ENCODE measurements around the gene IGFLR1.

IGFLR1 gene

DNA sequence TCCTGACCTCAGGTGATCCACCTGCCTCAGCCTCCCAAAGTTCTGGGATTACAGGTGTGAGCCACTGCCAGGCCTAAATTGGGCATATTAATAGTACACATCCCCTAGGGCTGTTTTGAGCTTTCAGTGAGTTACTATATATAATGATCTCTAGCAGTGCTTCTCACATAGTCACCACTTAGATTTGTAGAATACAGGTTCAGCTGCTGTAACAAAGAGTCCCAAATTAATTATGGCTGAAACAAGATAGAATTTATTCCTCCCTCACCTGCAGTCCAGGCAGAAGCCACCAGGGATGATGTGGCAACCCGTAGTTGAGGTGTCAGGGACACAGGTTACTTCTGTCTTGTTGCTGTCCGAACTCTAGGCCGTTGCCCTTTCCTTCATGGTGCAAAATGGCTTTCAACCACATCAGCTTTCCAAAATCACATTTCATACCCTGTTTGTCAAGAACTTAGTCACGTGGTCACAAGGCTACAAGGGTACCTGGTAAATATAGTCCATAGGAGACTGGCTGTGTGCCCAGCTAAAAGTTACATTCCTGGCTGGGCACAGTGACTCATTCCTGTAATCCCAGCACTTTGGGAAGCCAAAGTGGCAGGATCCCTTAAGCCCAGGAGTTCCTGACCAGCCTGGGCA is 18.6 kb upstream of the IGFLR1 start:
- Histone ChIP-seq H3K4me3 (no peak overlapping the region), H4K20me1 (peaks cover 0 to 24% (median 0%) of the 10 kb centered on the region in 11 experiments; a peak in 7 of 22 replicates), H3K9ac (no peak overlapping the region), H3K4me1 (peaks cover 25 to 41% (median 30%) of the 10 kb centered on the region in 10 experiments), H3K4me2 (no peak overlapping the region), H3K9me3 (replicated peaks in 1 of 11) (no peaks in the 10 kb centered on the region), H3K27me3 (peaks cover 0 to 5% (median 3%) of the 10 kb centered on the region in 11 experiments; a peak in 8 of 22 replicates), H3K27ac (no peak overlapping the region), H3K36me3 (peaks cover 42 to 69% (median 54%) of the 10 kb centered on the region in 11 experiments)
- TF ChIP-seq Cebpa-rat (IDR thresholded peaks at IDR 0.05): no peak

DNA sequence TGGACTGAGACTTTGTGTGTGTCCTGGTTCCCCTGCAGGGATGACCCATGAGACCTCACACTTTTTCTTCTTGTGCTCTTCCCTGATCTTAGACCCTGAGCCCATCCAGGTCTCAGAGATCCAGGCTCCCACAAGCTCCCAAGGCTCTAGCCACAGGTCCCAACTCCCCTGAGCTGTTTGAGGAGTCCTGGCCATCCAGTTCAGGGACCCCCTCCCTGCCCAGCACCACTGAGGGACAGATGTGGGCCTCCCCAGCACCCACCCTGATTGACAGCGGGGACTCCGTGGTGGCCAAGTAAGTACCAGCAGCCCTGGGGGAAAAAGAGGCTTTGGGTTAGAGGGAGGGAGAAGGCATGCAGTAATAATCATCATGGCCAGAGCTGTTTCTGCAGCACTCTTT is 17.4 kb upstream of the IGFLR1 start:
- Histone ChIP-seq H3K9me3 (replicated peaks in 1 of 11) (no peaks in the 10 kb centered on the region), H3K4me1 (peaks cover 25 to 42% (median 30%) of the 10 kb centered on the region in 10 experiments), H3K27ac (0 out of 22 replicates have a peak overlapping the region, but pooled peaks of 3 of the 11 experiments have one; percentile 3 to 25 (median 6)), H3K4me2 (peak overlapping the region; percentile 86 to 98 (median 91); a peak in 21 of 22 replicates), H3K27me3 (peaks cover 0 to 14% (median 10%) of the 10 kb centered on the region in 11 experiments; a peak in 12 of 22 replicates), H4K20me1 (peaks cover 0 to 19% (median 0%) of the 10 kb centered on the region in 11 experiments; a peak in 7 of 22 replicates), H3K4me3 (no peak overlapping the region), H3K36me3 (peaks cover 41 to 66% (median 53%) of the 10 kb centered on the region in 11 experiments), H3K9ac (peak overlapping the region in 10 of 11 experiments; percentile 33 to 98 (median 92); a peak in 18 of 22 replicates)
- no peak for TF ChIP-seq Cebpa-rat (IDR thresholded peaks at IDR 0.05)

DNA sequence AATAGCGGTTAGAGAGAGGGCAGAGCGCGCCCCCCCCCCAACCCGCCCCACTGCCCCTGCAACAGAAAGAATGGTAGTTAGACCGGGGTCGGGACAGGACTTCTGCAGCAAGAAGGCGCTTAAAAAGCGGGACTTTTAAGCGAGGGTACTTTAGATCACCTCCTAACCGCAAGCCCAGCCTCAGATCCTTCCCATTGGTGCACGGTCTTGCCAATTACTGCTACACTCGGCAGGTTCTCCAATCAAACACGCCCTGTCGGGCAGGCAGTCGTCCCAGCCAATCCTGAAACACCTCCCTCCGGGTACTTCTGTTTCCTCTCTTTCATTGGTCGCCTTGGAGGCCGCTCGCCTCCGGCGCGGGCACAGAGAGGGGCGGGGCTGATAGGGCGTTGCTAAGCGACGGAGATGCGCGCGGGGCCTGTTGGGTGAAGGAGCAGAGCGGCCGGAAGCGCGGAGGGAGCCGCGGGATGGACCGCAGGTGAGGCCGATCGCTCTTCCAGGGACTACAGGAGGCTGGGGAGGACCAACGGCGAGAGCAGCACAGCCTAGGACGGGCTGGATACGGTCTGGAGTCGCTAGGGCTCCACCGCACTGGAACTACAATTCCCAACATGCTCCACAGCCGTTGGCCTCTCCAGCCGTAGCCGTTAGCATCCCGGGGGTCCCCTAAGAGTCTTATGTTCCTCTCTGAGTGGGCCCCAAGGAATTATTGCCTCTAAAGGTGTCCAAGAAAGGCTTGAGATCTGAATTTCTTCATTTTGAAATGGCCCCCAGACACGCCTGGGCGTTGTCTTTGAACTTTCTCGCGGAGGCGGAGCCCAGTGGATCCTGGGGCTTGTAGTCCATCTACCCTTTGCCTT is 15.7 kb upstream of the IGFLR1 start, which contains the start of gene PROSER3:
Gene PROSER3 (plus strand): TSS at position 428 of the 860 bp plus-strand sequence. CDS start 40 bp downstream, at position 468.
- Histone ChIP-seq H3K9ac (peak within 1 kb of the TSS; percentile 88 to 98 (median 93)), H3K27me3 (peaks cover 0 to 14% (median 10%) of the 10 kb centered on the region in 11 experiments; a peak in 12 of 22 replicates), H3K9me3 (replicated peaks in 1 of 11) (no peaks in the 10 kb centered on the region), H3K27ac (peak within 1 kb of the TSS; percentile 87 to 98 (median 96)), H3K4me1 (peaks cover 25 to 40% (median 30%) of the 10 kb centered on the region in 10 experiments), H3K4me3 (peak within 1 kb of the TSS; percentile 80 to 97 (median 89)), H3K36me3 (peaks cover 38 to 66% (median 51%) of the 10 kb centered on the region in 11 experiments), H4K20me1 (peaks cover 0 to 19% (median 0%) of the 10 kb centered on the region in 11 experiments; a peak in 7 of 22 replicates), H3K4me2 (peak within 1 kb of the TSS; percentile 92 to 99 (median 96))
- no peak for TF ChIP-seq Cebpa-rat (IDR thresholded peaks at IDR 0.05)

DNA sequence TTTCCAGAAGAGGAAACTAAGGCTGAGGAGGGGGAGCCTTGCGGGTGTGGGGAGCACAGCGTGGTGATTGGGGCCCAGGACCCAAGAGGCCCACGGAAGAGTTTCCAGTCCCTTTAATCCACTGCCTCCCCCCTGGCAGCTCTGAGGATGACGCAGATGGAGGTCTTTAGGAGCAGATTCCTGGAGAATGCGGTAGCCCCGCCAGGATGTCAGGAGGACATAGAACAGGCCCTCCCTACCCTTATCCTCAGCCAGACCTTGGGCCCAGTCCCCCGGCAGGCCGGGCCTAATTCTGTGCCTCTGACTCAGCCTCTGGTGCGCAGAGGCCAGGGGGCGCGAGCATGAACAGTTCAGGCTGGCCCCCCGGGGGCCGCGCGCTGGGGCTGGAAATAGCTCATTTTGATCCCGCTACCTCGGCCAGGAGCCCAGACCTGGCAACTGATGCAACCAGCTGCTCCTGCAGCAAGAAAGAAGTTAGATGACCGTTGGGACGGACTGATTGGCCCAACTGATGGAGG is 15.0 kb upstream of the IGFLR1 start:
- Histone ChIP-seq H3K4me2 (peak overlapping the region; percentile 81 to 99 (median 95)), H3K4me3 (peak overlapping the region; percentile 80 to 97 (median 89)), H3K27ac (peak overlapping the region in 10 of 11 experiments; percentile 36 to 97 (median 76); a peak in 20 of 22 replicates), H3K4me1 (peaks cover 25 to 40% (median 30%) of the 10 kb centered on the region in 10 experiments), H3K27me3 (peaks cover 0 to 14% (median 10%) of the 10 kb centered on the region in 11 experiments; a peak in 12 of 22 replicates), H3K9ac (peak overlapping the region; percentile 62 to 96 (median 92); a peak in 21 of 22 replicates), H3K9me3 (replicated peaks in 1 of 11) (no peaks in the 10 kb centered on the region), H3K36me3 (peaks cover 36 to 66% (median 51%) of the 10 kb centered on the region in 11 experiments), H4K20me1 (peaks cover 0 to 19% (median 0%) of the 10 kb centered on the region in 11 experiments; a peak in 7 of 22 replicates)
- no peak for TF ChIP-seq Cebpa-rat (IDR thresholded peaks at IDR 0.05)

DNA sequence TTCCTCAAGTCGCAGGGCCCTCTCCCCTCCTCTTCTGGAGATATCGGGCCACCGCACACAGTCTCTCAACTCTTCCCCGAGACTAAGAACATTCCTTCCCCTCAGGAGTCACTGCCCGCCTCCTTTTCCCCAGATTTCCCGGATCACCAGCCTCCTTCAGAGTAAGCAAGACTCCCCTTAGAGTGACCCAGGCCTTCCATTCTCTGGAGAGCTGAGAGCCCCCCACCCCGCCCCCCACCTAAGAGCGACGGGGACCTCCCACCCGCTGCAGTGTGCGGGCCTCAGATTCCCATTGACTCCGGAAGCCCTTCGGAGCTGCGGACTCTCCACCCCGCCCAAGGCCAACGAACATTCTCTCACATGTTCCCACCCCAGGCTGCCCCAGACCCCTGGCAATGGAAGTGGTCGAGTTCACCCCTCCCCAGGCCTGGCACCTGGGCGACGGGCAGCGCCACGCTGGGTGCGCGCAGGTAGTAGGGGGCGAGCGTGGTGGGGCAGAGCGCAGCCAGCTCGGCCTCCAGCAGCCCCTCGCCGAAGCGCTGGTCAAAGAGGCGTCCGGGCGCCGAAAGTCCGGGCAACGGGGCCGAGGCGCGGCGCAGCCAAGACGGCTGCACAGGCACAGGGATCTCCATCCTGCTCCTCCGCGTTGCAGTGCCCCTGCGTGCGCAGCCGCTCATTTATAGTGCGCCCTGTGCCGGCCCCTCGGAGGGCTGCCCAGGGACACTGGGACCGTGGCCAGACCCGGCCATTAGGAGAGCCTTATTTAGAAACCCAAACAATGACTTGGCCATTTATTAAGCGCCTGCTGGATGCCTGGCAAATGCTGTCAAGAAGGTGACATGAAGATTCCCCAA is 14.4 kb upstream of the IGFLR1 start, which contains the start of gene HSPB6:
Gene HSPB6 (minus strand): TSS at position 653 of the 854 bp plus-strand sequence. CDS start 21 bp downstream, at position 632.
- Histone ChIP-seq H3K36me3 (peaks cover 29 to 65% (median 50%) of the 10 kb centered on the region in 11 experiments), H3K4me1 (peaks cover 25 to 40% (median 31%) of the 10 kb centered on the region in 10 experiments), H3K4me2 (peak within 1 kb of the TSS; percentile 81 to 99 (median 95)), H3K9me3 (replicated peaks in 1 of 11) (no peaks in the 10 kb centered on the region), H4K20me1 (peaks cover 0 to 24% (median 0%) of the 10 kb centered on the region in 11 experiments; a peak in 7 of 22 replicates), H3K4me3 (peak within 1 kb of the TSS; percentile 80 to 97 (median 89)), H3K9ac (peak within 1 kb of the TSS; percentile 62 to 98 (median 93); a peak in 21 of 22 replicates), H3K27ac (peak within 1 kb of the TSS in 10 of 11 experiments; percentile 76 to 97 (median 92); a peak in 20 of 22 replicates), H3K27me3 (peaks cover 0 to 14% (median 10%) of the 10 kb centered on the region in 11 experiments; a peak in 12 of 22 replicates)
- TF ChIP-seq Cebpa-rat (IDR thresholded peaks at IDR 0.05): no peak

DNA sequence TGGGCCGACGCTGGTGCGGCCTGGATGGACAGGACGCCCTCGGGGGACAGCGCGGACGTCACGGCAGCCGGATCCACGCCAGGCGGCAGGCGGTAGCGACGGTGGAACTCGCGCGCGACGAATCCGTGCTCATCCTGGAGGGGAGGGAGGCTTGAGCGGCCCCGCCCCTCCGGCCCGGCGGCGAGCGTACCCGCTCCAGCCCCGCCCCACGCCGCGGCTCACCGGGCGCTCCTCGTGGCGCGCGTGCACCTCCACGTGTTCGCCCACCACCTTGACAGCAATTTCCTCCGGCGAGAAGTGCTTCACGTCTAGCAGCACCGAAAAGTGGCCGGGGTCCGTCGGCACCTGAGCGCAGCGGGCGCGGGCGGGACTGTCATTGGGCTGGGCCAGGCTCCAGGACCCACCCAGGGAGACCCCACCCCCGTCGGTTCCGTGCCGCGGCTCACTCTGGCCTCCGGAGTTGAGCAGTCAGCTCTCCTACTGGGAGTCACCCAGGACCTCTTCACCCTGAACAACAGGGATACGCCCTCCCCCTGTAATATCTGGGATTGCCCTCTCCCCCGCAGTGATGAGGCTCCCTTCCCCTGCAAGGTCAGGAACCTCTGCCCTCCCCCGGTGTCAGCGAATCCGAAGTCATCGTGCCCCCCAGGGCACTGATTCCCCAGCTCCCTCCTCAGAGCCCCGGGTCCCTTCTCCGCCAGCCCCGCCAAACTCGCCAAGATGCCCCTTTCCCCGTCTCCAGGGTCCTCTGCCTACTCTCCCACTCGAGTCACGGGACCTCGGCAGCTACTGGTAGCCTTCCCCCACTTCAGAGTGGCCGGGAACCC is 13.5 kb upstream of the IGFLR1 start:
- TF ChIP-seq Cebpa-rat (IDR thresholded peaks at IDR 0.05): no peak
- H4K20me1 ChIP-seq: peaks cover 0 to 26% (median 0%) of the 10 kb centered on the region in 11 experiments; a peak in 7 of 22 replicates
- no peaks in the 10 kb centered on the region for H3K9me3 ChIP-seq (replicated peaks in 1 of 11)
- H3K4me3 ChIP-seq: no peak overlapping the region
- H3K4me1 ChIP-seq: peaks cover 25 to 44% (median 32%) of the 10 kb centered on the region in 10 experiments
- H3K4me2 ChIP-seq: peak overlapping the region in 3 of 11 experiments; percentile 8 to 92 (median 30); a peak in 3 of 22 replicates
- peaks cover 0 to 14% (median 10%) of the 10 kb centered on the region in 11 experiments; a peak in 12 of 22 replicates for H3K27me3 ChIP-seq
- H3K27ac ChIP-seq: no peak overlapping the region
- peak overlapping the region in 1 of 11 experiments; percentile 13; a peak in 1 of 22 replicates for H3K9ac ChIP-seq
- peaks cover 21 to 56% (median 42%) of the 10 kb centered on the region in 11 experiments for H3K36me3 ChIP-seq
